SU-DHL-6 (cell line): ENCODE measurements around the gene LRIG3.

ENCODE experiments used
- H2AFZ ChIP-seq: fragments of 200-600 bp; sonication (generic); 2 replicates; pipeline ENCODE4 v1.6.1; 2014; ENCODE audit warnings: low read depth, mild to moderate bottlenecking, moderate library complexity, mixed read lengths, antibody characterized with exemption, low read length; ENCODE audit not compliant: severe bottlenecking
- H3F3A ChIP-seq: fragments of 200-600 bp; shearing (Covaris generic); 2 replicates; pipeline ENCODE4 v1.6.0; 2016; ENCODE audit warnings: antibody characterized with exemption, mild to moderate bottlenecking; ENCODE audit not compliant: insufficient read depth
- H3K27ac ChIP-seq: fragments of 200-600 bp; sonication (generic); 2 replicates; pipeline ENCODE4 v1.5.1; 2016; ENCODE audit warnings: low read depth, mild to moderate bottlenecking, low read length, moderate library complexity, mixed read lengths
- H3K27me3 ChIP-seq: fragments of 200-600 bp; sonication (generic), shearing (Covaris generic); 2 replicates; pipeline ENCODE4 v1.6.0; 2014; ENCODE audit warnings: mild to moderate bottlenecking, low read length
- H3K36me3 ChIP-seq: fragments of 200-600 bp; sonication (generic); 2 replicates; pipeline ENCODE4 v1.6.1; 2014; ENCODE audit warnings: mild to moderate bottlenecking, low read length, mixed read lengths
- H3K4me2 ChIP-seq: fragments of 300-600, 200-600 bp; shearing (Covaris generic), sonication (generic); 2 replicates; pipeline ENCODE4 v1.6.0; 2014; ENCODE audit warnings: low read length, low read depth, mild to moderate bottlenecking; ENCODE audit not compliant: poor library complexity, severe bottlenecking
- H3K4me3 ChIP-seq: fragments of 200-600 bp; sonication (generic); 2 replicates; pipeline ENCODE4 v1.5.1; 2014; ENCODE audit warnings: antibody characterized with exemption, low read length, mild to moderate bottlenecking, mixed read lengths; ENCODE audit not compliant: insufficient read depth, poor library complexity, severe bottlenecking
- H3K79me2 ChIP-seq: fragments of 200-600 bp; sonication (generic); 2 replicates; pipeline ENCODE4 v1.6.1; 2014; ENCODE audit warnings: mild to moderate bottlenecking, low read length, moderate library complexity; ENCODE audit not compliant: insufficient read depth
- H3K9ac ChIP-seq: fragments of 200-600 bp; sonication (generic); 2 replicates; pipeline ENCODE4 v1.7.0; 2014; ENCODE audit warnings: mild to moderate bottlenecking, low read length
- H3K9me2 ChIP-seq: fragments of 200-600 bp; sonication (generic); replicated peaks from 2 replicates; pipeline ENCODE4 v1.6.1; 2014; ENCODE audit warnings: low read length; ENCODE audit not compliant: insufficient read depth
- H3K9me3 ChIP-seq: fragments of 200-600 bp; sonication (generic); 2 replicates; pipeline ENCODE4 v1.6.1; 2014; ENCODE audit warnings: low read length, mixed read lengths; ENCODE audit not compliant: insufficient read depth
- H4K20me1 ChIP-seq: fragments of 200-600 bp; sonication (generic); 2 replicates; pipeline ENCODE4 v1.6.1; 2014; ENCODE audit warnings: low read depth, mild to moderate bottlenecking, antibody characterized with exemption, low read length, moderate library complexity, mixed read lengths
- CTCF ChIP-seq: fragments of 200-600 bp; sonication (generic); IDR thresholded peaks from one replicate; pipeline ENCODE4 v1.5.1; 2017; ENCODE audit warnings: antibody characterized with exemption, mild to moderate bottlenecking, low read length, moderate library complexity; ENCODE audit not compliant: insufficient read depth, poor library complexity, severe bottlenecking
- EZH2phosphoT487 ChIP-seq: fragments of 200-600 bp; sonication (generic), shearing (Covaris generic); conservative IDR thresholded peaks from 2 replicates; pipeline ENCODE4 v1.6.1; 2018; ENCODE audit warnings: mild to moderate bottlenecking, antibody characterized with exemption, low read length, moderate library complexity, mixed read lengths

LRIG3 gene

GRCh38 chr12:58883576-58884334 is 36.5 kb downstream of the LRIG3 start:
- Histone ChIP-seq H3K27me3 (no peaks in the 10 kb centered on the region), H3K9me3 (no peaks in the 10 kb centered on the region), H2AFZ (no peak overlapping the region), H3K79me2 (no peaks in the 10 kb centered on the region), H4K20me1 (no peaks in the 10 kb centered on the region), H3K4me3 (no peak overlapping the region), H3F3A (no peaks in the 10 kb centered on the region), H3K27ac (no peak overlapping the region), H3K9ac (no peak overlapping the region), H3K4me2 (no peak overlapping the region), H3K9me2 (no peaks in the 10 kb centered on the region), H3K36me3 (no peaks in the 10 kb centered on the region)
- TF ChIP-seq EZH2phosphoT487 (no peak), CTCF (no peak)

GRCh38 chr12:58882826-58883225 is 37.5 kb downstream of the LRIG3 start:
- no peaks in the 10 kb centered on the region for H3K36me3 ChIP-seq

GRCh38 chr12:58881816-58882215 is 38.5 kb downstream of the LRIG3 start:
- H4K20me1 ChIP-seq = no peaks in the 10 kb centered on the region
- H3F3A ChIP-seq = no peaks in the 10 kb centered on the region
- H3K27ac ChIP-seq = no peak overlapping the region
- no peaks in the 10 kb centered on the region for H3K27me3 ChIP-seq
- H3K9ac ChIP-seq = no peak overlapping the region
- H3K9me2 ChIP-seq = no peaks in the 10 kb centered on the region
- no peaks in the 10 kb centered on the region for H3K36me3 ChIP-seq
- H3K4me2 ChIP-seq = no peak overlapping the region
- TF ChIP-seq CTCF = no peak
- no peak for TF ChIP-seq EZH2phosphoT487
- no peaks in the 10 kb centered on the region for H3K79me2 ChIP-seq
- no peaks in the 10 kb centered on the region for H3K9me3 ChIP-seq
- H2AFZ ChIP-seq = no peak overlapping the region
- H3K4me3 ChIP-seq = no peak overlapping the region

More at GRCh38 chr12:58882826-58883225, 37.5 kb downstream of the LRIG3 start:
- Histone ChIP-seq H3K4me2 (no peak overlapping the region), H3K4me3 (no peak overlapping the region), H3K9me2 (no peaks in the 10 kb centered on the region), H4K20me1 (no peaks in the 10 kb centered on the region), H3K27me3 (no peaks in the 10 kb centered on the region), H3K9ac (no peak overlapping the region), H3K9me3 (no peaks in the 10 kb centered on the region), H3K27ac (no peak overlapping the region), H3F3A (no peaks in the 10 kb centered on the region), H3K79me2 (no peaks in the 10 kb centered on the region), H2AFZ (no peak overlapping the region)
- no peak for TF ChIP-seq EZH2phosphoT487
- TF ChIP-seq CTCF = no peak
